ENCODE data around the gene TAS2R1.

DNA sequence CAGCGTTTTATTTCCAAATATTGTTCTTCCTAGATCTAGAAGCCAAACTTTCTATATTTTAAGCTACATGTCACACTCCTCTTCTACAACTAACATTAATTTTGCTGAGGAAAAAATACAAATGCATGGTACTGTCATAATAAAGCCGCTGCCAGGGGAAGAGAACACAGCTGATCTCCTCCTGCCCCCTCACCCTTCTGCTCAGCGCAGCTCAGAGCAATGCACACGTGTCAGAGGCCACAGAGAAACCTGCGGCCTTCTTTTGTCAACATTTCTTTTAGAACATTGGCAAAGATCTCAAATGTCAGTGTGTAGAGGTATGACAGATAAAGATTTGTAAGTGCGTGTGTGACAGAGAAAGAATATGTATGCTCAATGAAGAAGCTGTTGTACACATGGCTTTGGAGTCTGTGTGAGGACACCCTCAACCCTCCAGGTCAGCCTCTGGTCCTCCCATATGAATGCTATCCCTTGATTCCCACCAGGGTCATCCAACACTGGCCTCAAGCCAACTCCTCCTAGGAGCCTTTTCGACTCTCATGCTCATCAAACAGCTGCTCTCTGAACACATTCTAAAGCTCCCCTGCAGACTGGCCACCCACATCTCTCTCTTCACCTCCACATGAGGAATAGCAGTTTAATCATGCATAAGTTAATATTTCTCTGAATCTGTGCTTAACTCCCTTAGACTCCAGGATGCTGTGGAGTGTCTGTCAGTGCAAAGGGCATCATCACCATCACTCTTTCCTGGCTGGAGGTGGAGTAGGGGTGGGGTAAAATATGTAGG, 40.9 kb downstream of the TAS2R1 start:
- TF ChIP-seq, protein P1, sequence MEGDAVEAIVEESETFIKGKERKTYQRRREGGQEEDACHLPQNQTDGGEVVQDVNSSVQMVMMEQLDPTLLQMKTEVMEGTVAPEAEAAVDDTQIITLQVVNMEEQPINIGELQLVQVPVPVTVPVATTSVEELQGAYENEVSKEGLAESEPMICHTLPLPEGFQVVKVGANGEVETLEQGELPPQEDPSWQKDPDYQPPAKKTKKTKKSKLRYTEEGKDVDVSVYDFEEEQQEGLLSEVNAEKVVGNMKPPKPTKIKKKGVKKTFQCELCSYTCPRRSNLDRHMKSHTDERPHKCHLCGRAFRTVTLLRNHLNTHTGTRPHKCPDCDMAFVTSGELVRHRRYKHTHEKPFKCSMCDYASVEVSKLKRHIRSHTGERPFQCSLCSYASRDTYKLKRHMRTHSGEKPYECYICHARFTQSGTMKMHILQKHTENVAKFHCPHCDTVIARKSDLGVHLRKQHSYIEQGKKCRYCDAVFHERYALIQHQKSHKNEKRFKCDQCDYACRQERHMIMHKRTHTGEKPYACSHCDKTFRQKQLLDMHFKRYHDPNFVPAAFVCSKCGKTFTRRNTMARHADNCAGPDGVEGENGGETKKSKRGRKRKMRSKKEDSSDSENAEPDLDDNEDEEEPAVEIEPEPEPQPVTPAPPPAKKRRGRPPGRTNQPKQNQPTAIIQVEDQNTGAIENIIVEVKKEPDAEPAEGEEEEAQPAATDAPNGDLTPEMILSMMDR (conservative IDR thresholded peaks at IDR 0.05; ENCODE audit: low read length) = no peak
- TF ChIP-seq EZH2phosphoT487 (IDR thresholded peaks at IDR 0.05; ENCODE audit: borderline replicate concordance) = no peak

All from Loucy (cell line).